Mammary epithelial cell (primary cell): ENCODE results near the gene DGKD.

ENCODE experiments used
- CTCF ChIP-seq, 2 donors: IDR thresholded peaks in 1 of 2; conservative IDR thresholded peaks in 1 of 2; 2 replicates each; pipeline ENCODE4 v1.5.1; 2011 to 2012; ENCODE audit warnings: inconsistent platforms in 2 of 2, low read length in 2 of 2, mild to moderate bottlenecking in 2 of 2, control low read depth in 1 of 2, low read depth in 1 of 2; ENCODE audit not compliant: insufficient read depth in 1 of 2; ENCODE audit errors: extremely low read depth in 1 of 2
- EZH2 ChIP-seq: IDR thresholded peaks from 2 replicates; pipeline ENCODE4 v1.6.1; 2012; ENCODE audit warnings: low read length, inconsistent platforms, borderline replicate concordance

DNA sequence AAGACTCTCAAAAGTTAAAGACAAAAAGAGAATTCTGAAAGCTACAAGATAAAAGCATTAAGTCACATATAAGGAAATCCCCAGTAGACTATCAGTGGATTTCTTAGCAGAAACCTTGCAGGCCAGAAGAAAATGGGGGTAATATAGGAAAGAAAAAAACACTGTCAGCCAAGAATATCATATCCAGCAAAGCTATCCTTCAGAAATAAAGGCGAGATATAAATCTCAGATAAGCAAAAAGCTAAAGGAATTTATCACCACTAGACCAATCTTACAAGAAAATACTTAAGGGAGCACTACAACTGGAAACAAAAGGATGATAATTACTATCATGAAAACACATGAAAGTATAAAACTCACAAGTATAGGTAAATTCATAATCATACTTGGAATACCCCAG, 149.2 kb downstream of the DGKD start:
- TF ChIP-seq CTCF (conservative IDR thresholded peaks at IDR 0.05 in 1 of 2, IDR thresholded peaks at IDR 0.05 in 1 of 2; ENCODE audit: extremely low read depth in 1 of 2, insufficient read depth in 1 of 2, low read depth in 1 of 2, low read length in 2 of 2) = no peak
- TF ChIP-seq EZH2 = no peak
